ENCODE measurements around the gene GPR63.
"Not testable (repeated sequence)": the region's sequence is repeated elsewhere in the genome, so short reads cannot be mapped to it uniquely, and the experiment has no call there.

Gene GPR63

DNA sequence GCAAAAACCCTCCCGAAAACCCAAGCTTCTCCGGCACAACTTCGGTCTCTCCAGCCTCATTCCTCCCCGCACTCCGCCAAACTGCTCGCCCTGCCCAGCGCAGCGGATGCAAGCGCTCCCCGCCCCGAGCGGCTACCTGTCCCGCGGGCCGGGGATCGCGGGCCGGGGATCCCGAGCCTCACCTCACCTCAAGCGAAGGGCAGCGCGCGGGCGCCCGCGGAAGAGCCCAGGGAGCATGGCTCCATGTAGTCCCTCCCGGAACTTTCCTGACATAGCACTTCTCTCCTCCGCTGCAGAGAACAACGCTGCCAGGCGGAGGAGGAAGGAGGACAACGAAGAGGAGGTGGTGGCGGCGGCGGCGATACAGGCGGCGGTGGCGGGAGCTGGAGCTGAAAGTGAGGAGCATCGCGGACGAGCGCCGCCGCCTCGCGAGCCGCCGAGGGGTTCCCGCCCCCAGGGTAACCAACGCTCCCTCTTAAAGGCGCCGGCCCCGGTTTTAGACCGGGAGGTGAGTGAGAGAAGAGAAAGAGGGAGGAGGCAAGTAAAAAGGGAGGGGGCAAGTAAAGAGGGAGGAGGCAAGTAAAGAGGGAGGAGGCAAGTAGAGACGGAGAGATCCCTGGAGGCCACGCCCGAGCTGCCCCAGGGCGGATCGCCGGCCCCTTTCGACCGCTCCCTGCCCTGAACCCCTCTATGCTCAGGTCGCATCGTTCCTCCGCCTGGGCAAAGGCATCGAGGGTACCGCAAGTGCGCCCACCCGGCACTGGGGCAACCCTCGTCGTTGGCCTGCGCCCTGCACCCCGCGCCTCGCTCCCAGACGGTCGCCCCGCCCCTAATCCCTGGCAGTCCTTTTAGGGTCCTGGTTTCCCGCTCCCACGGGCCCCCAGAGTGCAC is at the start of gene GPR63:
Gene GPR63, minus strand, starts transcription at position 397 of the 891 bp plus-strand sequence. CDS start 37,746 bp downstream, outside the sequence.
- in situ Hi-C loops (cut with MboI; ENCODE audit: low pct_unique_long_range_greater_than_20kb, low sequenced_read_pairs, unreplicated experiment): no loop called here
- TF ChIP-seq, protein P1, sequence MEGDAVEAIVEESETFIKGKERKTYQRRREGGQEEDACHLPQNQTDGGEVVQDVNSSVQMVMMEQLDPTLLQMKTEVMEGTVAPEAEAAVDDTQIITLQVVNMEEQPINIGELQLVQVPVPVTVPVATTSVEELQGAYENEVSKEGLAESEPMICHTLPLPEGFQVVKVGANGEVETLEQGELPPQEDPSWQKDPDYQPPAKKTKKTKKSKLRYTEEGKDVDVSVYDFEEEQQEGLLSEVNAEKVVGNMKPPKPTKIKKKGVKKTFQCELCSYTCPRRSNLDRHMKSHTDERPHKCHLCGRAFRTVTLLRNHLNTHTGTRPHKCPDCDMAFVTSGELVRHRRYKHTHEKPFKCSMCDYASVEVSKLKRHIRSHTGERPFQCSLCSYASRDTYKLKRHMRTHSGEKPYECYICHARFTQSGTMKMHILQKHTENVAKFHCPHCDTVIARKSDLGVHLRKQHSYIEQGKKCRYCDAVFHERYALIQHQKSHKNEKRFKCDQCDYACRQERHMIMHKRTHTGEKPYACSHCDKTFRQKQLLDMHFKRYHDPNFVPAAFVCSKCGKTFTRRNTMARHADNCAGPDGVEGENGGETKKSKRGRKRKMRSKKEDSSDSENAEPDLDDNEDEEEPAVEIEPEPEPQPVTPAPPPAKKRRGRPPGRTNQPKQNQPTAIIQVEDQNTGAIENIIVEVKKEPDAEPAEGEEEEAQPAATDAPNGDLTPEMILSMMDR (IDR thresholded peaks at IDR 0.05; ENCODE audit: extremely low read depth, insufficient read depth, missing control alignments): no peak
- DNase-seq (ENCODE audit: low spot score): peak; percentile 94

GRCh38 chr6:96886519-96886918 is 49.2 kb upstream of the GPR63 start:
- no peak for DNase-seq (ENCODE audit: low spot score)
- in situ Hi-C loops (cut with MboI; ENCODE audit: low pct_unique_long_range_greater_than_20kb, low sequenced_read_pairs, unreplicated experiment): loop anchor here (25.0 kb wide), 1 partner anchor 249 kb away; no protein-coding TSS in a partner anchor

GRCh38 chr6:96885187-96885631 is 47.9 kb upstream of the GPR63 start:
- in situ Hi-C loops (cut with MboI; ENCODE audit: low pct_unique_long_range_greater_than_20kb, low sequenced_read_pairs, unreplicated experiment): loop anchor here (25.0 kb wide), 1 partner anchor 248 kb away; no protein-coding TSS in a partner anchor
- not testable (repeated sequence) for DNase-seq (ENCODE audit: low spot score)

More at GRCh38 chr6:96886519-96886918, 49.2 kb upstream of the GPR63 start:
- TF ChIP-seq, protein P1 (IDR thresholded peaks at IDR 0.05; ENCODE audit: extremely low read depth, insufficient read depth, missing control alignments): no peak

DNA sequence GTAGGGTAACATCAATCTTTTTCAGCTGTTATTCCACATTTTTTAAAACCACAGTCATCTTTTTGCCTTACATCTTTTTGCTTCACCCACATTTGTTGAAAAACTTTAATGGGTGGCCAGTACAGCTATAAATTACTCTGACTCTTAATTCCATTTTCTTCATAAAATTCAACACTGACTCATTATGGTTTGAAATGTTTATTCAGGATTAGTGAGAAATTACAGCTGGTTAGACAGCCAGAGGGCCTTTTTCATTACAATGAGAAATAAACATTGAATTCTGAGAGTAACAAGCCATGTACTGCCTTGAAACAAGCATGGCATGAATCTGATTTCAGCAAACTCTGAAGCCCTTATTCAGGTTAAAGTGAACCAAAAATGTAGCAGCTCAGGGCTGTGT is 40.9 kb upstream of the GPR63 start:
- in situ Hi-C loops (cut with MboI; ENCODE audit: low pct_unique_long_range_greater_than_20kb, low sequenced_read_pairs, unreplicated experiment): loop anchor here (25.0 kb wide), 1 partner anchor 241 kb away; no protein-coding TSS in a partner anchor
- TF ChIP-seq, protein P1 (IDR thresholded peaks at IDR 0.05; ENCODE audit: extremely low read depth, insufficient read depth, missing control alignments): no peak
- no peak for DNase-seq (ENCODE audit: low spot score)

- TF ChIP-seq, protein P1 (IDR thresholded peaks at IDR 0.05; ENCODE audit: extremely low read depth, insufficient read depth, missing control alignments): no peak
- no peak for DNase-seq (ENCODE audit: low spot score)
- in situ Hi-C loops (cut with MboI; ENCODE audit: low pct_unique_long_range_greater_than_20kb, low sequenced_read_pairs, unreplicated experiment): loop anchor here (25.0 kb wide), 1 partner anchor 240 kb away; no protein-coding TSS in a partner anchor
Observed at GRCh38 chr6:96876886-96877545, 39.7 kb upstream of the GPR63 start.

DNA sequence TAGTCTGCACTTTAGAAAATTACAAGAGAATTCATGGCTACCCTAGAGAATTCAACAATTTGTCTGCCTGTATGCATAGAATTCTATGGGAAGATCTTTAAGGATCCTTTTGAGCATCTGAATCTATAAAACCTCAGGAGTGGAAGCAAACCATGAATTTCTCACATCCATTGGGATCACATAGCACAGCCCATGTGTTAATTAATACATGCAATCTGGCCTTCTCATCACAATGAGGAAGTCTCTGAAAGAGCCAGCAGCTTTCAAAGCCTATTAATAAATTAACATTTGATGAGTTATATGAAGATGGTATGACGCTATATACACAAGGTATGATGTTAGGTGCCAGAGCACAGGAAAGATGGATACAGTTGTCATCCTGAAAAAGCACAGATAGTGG is 35.7 kb upstream of the GPR63 start:
- no peak for DNase-seq (ENCODE audit: low spot score)
- TF ChIP-seq, protein P1 (IDR thresholded peaks at IDR 0.05; ENCODE audit: extremely low read depth, insufficient read depth, missing control alignments): no peak
- in situ Hi-C loops (cut with MboI; ENCODE audit: low pct_unique_long_range_greater_than_20kb, low sequenced_read_pairs, unreplicated experiment): no loop called here

Measured in GM13977 (cell line).